ENCODE measurements around the gene DLST.

DNA sequence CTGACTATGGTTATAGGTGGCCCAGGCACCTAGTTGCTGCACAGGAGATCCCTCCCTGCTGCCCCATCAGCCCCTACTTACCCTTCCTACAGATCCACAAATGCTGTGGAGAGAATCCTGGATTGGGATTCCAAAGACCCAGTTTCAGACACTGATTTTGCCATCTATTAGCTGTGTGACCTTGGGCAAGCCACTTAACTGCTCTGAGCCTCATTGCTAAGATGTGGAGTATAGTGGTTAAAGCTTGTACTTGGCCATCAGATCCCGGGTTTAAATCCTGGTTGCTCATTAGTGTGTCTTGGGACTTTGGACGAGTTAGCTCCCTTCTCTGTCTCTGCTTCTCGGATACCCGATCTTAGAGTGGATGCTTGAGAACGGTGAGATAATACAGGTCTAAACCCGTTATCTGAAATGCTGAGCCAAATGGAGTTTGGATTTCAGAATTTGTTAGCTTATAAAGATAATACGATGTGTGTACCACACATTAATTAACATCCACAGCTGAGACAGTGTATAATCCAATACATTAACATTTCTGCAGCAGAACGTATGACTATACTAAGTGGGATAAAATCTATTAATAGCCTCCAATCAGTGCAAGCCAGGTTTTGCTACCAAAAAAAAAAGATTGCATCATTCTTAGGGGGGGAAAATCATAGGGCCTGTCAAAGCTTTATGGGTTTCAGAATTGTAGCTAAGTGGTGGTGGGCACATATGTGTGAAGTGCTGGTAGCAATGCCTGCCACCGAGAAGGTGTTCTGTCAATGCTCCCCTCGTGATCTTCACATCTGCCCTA lies 21.8 kb upstream of the DLST start:
- TF ChIP-seq GATA2 (IDR thresholded peaks at IDR 0.05; ENCODE audit: low read depth, low read length) (no peak), GATA3 (IDR thresholded peaks at IDR 0.05; ENCODE audit: low read depth, low read length) (no peak)

All from SH-SY5Y (cell line).